K562 (cell line): ENCODE measurements around the gene SCN4A. TPM values are rescaled to one million over a fixed set of nuclear protein-coding genes. Genes with fewer than 3 reads are reported as not detected.

Source experiments
- CEBPG ChIP-seq, 3 experiments: fragments of 200-800 bp in 1 of 3; sonication (Bioruptor generic) in 1 of 3; sonication (generic) in 1 of 3; formaldehyde crosslinking in 1 of 3; IDR thresholded peaks in 2 of 3; conservative IDR thresholded peaks in 1 of 3; 2 replicates each; pipeline versions ENCODE4 v1.6.1 to v1.8.0; 2016 to 2022; ENCODE audit warnings: missing compliant biosample characterization in 2 of 3, missing genetic modification characterization in 2 of 3, mild to moderate bottlenecking in 1 of 3, missing genetic modification reagents in 1 of 3
- CREB1 ChIP-seq, 2 experiments: sonication (generic) in 1 of 2; formaldehyde crosslinking in 1 of 2; IDR thresholded peaks; 2 replicates each; pipeline versions ENCODE4 v1.6.1 to v1.8.0; 2012 to 2022; ENCODE audit warnings: inconsistent platforms in 1 of 2, mild to moderate bottlenecking in 1 of 2, missing genetic modification reagents in 1 of 2, moderate library complexity in 1 of 2
- E2F5 ChIP-seq: sonication (generic); formaldehyde crosslinking; IDR thresholded peaks from 2 replicates; pipeline ENCODE4 v1.8.0; 2022; ENCODE audit warnings: mild to moderate bottlenecking, missing genetic modification reagents
- ETV5 ChIP-seq: sonication (generic); formaldehyde crosslinking; IDR thresholded peaks from 2 replicates; pipeline ENCODE4 v1.4.0; 2020; ENCODE audit warnings: low read depth, mild to moderate bottlenecking, missing genetic modification reagents
- GATAD2B ChIP-seq: fragments of 450-650 bp; IDR thresholded peaks from 2 replicates; pipeline ENCODE4 v1.6.1; 2017; ENCODE audit warnings: mild to moderate bottlenecking, borderline replicate concordance
- HEY1 ChIP-seq: fragments of 250-450 bp; sonication (Bioruptor Pico); IDR thresholded peaks from 2 replicates; pipeline ENCODE4 v1.5.0; 2020; ENCODE audit warnings: mild to moderate bottlenecking, moderate library complexity, borderline replicate concordance
- JUND ChIP-seq, 2 experiments: IDR thresholded peaks; 2 replicates in 1 of 2; 3 replicates in 1 of 2; pipeline ENCODE4 v1.6.1; 2011; ENCODE audit warnings: borderline replicate concordance in 2 of 2, low read depth in 2 of 2, low read length in 2 of 2, improper control_type of control experiment in 1 of 2, missing biosample characterization in 1 of 2, missing genetic modification characterization in 1 of 2, missing genetic modification reagents in 1 of 2
- MCM7 ChIP-seq, 2 experiments: fragments of 450-650 bp; IDR thresholded peaks; 2 replicates each; pipeline ENCODE4 v1.6.1; 2016 to 2018
- NR2C1 ChIP-seq, 2 experiments: fragments of 450-650 bp; IDR thresholded peaks; 2 replicates each; pipeline ENCODE4 v1.6.1; 2017; ENCODE audit warnings: mild to moderate bottlenecking in 2 of 2, antibody characterized with exemption in 1 of 2, inconsistent platforms in 1 of 2, missing compliant biosample characterization in 1 of 2, missing genetic modification characterization in 1 of 2
- RCOR1 ChIP-seq, 2 experiments: IDR thresholded peaks; 2 replicates each; pipeline ENCODE4 v1.6.1; 2012; ENCODE audit warnings: low read depth in 2 of 2, low read length in 2 of 2, borderline replicate concordance in 1 of 2, improper control_type of control experiment in 1 of 2
- REST ChIP-seq, 2 experiments: fragments of 450-650 bp; formaldehyde crosslinking in 1 of 2; IDR thresholded peaks; 2 replicates each; pipeline versions ENCODE4 v1.4.0 to v1.6.1; 2014 to 2020; ENCODE audit warnings: mild to moderate bottlenecking in 2 of 2, borderline replicate concordance in 1 of 2, low read depth in 1 of 2
- USF1 ChIP-seq: sonication (generic); formaldehyde crosslinking; IDR thresholded peaks from 2 replicates; pipeline ENCODE4 v1.9.0; 2022; ENCODE audit warnings: mild to moderate bottlenecking, missing genetic modification reagents
- ZNF217 ChIP-seq: sonication (generic); formaldehyde crosslinking; IDR thresholded peaks from 2 replicates; pipeline ENCODE4 v1.8.0; 2022; ENCODE audit warnings: mild to moderate bottlenecking, missing genetic modification reagents
- ZNF644 ChIP-seq: fragments of 200-800 bp; sonication (Bioruptor generic); IDR thresholded peaks from 2 replicates; pipeline ENCODE4 v1.6.1; 2016; ENCODE audit warnings: low read depth, missing genetic modification characterization, missing compliant biosample characterization
- polyA plus RNA-seq, 8 experiments: library from polyadenylated mRNA; depleted of rRNA in 4 of 8; stranded (reverse) in 5 of 8; unstranded in 3 of 8; fragments of >200 nt; fragmentation: Nextera tagmentation in 2 of 8; fragmentation: Illumina TruSeq in 1 of 8; extraction: Ambion mirVana in 2 of 8; extraction: Trizol in 1 of 8; gene quantifications; 2 replicates each; pipeline versions ENCODE4 v1.2.1 to v1.2.3, GENCODE V29; 2011 to 2014; ENCODE audit warnings: inconsistent platforms in 1 of 8, missing spikeins in 1 of 8
- total RNA-seq, 7 experiments: library from RNA; depleted of rRNA in 6 of 7; stranded (reverse); fragments of >200 nt in 6 of 7; fragmentation: Illumina TruSeq in 2 of 7; extraction: Trizol in 2 of 7; gene quantifications; 2 replicates each; pipeline versions ENCODE4 v1.2.1 to v1.2.3, GENCODE V29; 2011 to 2021; ENCODE audit warnings: low replicate concordance in 1 of 7

Gene SCN4A
- total and polyA plus RNA-seq, 9 of the 15 experiments (the other 6 are each of a cell fraction or from before 2014, with no cell fraction given) = 0.29 to 2.6 (median 1.4) TPM

GRCh38 chr17:63946440-63947363 is 26.0 kb downstream of the SCN4A start (continued):
- TF ChIP-seq E2F5 (CRISPR knock-in tag) (no peak), JUND (IDR thresholded peaks at IDR 0.05; ENCODE audit: borderline replicate concordance, low read depth, low read length) (0 out of 2 replicates have a peak, but pooled peaks have one; percentile 20), JUND (tag; IDR thresholded peaks at IDR 0.05; ENCODE audit: borderline replicate concordance, low read depth, low read length) (no peak), CEBPG (CRISPR knock-in tag; IDR thresholded peaks at IDR 0.05) (no peak), CEBPG (tag; conservative IDR thresholded peaks at IDR 0.05 in 1 of 2, IDR thresholded peaks at IDR 0.05 in 1 of 2) (no peak), ZNF217 (CRISPR knock-in tag) (no peak), ZNF644 (tag) (no peak), REST (IDR thresholded peaks at IDR 0.05; ENCODE audit: borderline replicate concordance) (peak; percentile 46; the same call in 1 of the 2 replicates), REST (CRISPR knock-in tag; IDR thresholded peaks at IDR 0.05; ENCODE audit: low read depth) (no peak), USF1 (CRISPR knock-in tag) (peak; percentile 21; the same call in 1 of the 2 replicates), MCM7 (IDR thresholded peaks at IDR 0.05) (no peak), NR2C1 (IDR thresholded peaks at IDR 0.05) (no peak), NR2C1 (tag; IDR thresholded peaks at IDR 0.05) (no peak), ETV5 (CRISPR knock-in tag) (no peak), CREB1 (IDR thresholded peaks at IDR 0.05) (no peak), CREB1 (CRISPR knock-in tag; IDR thresholded peaks at IDR 0.05) (no peak), HEY1 (CRISPR knock-in tag) (no peak), RCOR1 (IDR thresholded peaks at IDR 0.05; ENCODE audit: borderline replicate concordance in 1 of 2, low read depth in 2 of 2, low read length in 2 of 2) (no peak), GATAD2B (no peak)
